CD4-positive, alpha-beta T cell treated with Interleukin-15 for 1 hour (primary cell): ENCODE results near the gene EPS15.
"Not testable (repeated sequence)": the region's sequence is repeated elsewhere in the genome, so short reads cannot be mapped to it uniquely, and the experiment has no call there.

Experiments used
- DNase-seq: peaks from one replicate; pipeline ENCODE4 v3.0.0-alpha.2; 2020

The EPS15 gene

GRCh38 chr1:51462289-51462688 lies 56.8 kb downstream of the EPS15 start:
- not testable (repeated sequence) for DNase-seq

DNA sequence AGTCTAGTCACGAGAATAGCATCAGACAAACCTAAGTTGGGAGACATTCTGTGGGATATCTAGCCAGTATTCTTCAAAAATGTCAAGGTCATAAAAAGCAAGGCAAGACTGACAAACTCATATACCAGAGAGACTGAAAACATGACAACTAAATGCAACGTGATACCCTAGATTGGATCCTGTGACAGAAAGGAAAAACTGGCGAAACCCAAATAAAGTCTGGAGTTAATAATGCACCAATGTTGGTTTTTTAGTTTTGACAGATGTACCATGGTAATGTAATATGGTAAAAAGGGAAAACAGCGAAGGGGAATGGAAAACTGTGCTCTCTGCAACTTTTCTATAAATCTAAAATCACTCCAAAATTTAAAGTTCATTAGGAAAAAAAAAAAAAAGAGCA lies 64.5 kb downstream of the EPS15 start:
- no peak for DNase-seq

DNA sequence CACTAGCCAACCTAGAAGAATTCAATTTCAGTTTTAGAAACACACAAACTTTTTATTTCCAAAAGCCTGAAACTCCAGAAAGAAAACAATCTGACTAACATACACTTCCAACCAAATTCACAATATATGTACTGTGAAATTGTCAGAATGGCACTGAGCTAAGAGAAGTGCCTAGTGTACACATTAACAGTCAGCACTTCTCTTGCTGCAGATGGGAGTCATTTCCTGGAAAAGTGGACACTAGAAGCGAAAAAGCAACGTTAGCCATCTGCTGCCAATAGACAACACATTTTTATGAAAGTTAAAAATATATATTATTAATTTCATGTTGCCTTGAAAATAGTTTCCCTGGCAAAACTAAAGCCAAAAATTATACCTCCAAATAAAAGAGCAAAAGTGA lies 66.1 kb downstream of the EPS15 start:
- DNase-seq = no peak

DNA sequence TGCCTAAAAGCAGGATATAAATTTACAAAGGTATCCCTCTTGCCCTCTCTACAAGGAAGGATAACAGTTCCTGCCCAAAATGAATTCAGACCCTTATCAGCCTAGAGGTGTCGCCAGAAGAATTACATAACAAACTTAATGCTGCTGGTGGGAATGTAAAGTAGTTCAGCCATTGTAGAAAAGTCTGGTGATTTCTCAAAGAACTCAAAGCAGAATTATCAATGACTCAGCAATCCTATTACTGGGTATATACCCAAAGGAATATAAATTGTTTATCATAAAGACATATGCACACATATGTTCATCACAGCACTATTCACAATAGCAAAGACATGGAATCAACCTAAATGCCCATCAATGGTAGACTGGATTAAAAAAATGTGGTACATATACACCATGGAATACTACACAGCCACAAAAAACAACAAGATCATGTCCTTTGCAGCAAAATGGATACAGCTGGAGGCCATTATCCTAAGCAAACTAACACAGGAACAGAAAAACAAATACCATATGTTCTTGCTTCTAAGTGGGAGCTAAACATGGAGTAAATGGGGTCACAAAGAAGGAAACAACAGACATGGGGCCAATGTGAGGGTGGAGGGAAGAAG lies 70.1 kb downstream of the EPS15 start:
- not testable (repeated sequence) for DNase-seq

GRCh38 chr1:51445351-51446090 lies 73.5 kb downstream of the EPS15 start:
- DNase-seq = no peak

- no peak for DNase-seq
Observed at GRCh38 chr1:51444534-51445192, 74.4 kb downstream of the EPS15 start.

- DNase-seq = no peak
Observed at GRCh38 chr1:51444096-51444495, 75.0 kb downstream of the EPS15 start.

DNA sequence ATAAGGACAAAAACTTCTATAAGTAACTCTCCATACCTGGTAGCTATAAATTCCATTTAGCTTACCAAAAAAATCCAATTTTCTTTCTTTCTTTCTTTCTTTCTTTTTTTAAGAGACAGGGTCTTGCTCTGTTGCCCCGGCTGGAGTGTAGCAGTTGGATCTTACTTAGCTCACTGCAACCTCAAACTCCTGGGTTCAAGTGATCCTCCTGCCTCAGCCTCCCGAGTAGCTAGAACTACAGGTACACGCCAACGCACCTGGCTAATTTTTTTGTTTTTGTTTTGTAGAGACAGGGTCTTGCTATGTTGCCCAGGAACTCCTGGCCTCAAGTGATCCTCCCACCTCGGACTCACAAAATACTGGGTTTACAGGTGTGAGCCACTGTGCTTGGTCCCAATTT lies 75.5 kb downstream of the EPS15 start:
- DNase-seq = no peak

DNA sequence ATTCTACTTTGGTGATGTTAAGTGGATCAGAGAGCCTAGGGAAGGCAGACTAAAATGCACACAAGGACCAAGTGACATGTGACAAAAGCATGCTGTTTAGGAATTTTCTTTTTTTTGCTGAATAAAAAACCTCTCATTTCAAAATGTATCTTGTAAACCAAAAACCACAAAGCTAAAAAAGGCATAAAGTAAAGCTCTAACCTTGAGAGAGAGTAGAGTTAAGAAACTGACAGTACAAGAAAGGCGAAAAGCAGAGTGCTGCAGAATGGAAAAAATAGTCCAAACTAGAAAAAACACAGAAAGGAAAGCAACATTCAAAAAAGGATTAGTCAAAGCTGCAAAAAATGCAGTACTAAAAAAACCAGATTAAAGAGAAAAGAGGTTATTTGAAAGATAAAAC lies 76.5 kb downstream of the EPS15 start:
- no peak for DNase-seq

- no peak for DNase-seq
Observed at GRCh38 chr1:51442198-51442597, 76.9 kb downstream of the EPS15 start.

DNA sequence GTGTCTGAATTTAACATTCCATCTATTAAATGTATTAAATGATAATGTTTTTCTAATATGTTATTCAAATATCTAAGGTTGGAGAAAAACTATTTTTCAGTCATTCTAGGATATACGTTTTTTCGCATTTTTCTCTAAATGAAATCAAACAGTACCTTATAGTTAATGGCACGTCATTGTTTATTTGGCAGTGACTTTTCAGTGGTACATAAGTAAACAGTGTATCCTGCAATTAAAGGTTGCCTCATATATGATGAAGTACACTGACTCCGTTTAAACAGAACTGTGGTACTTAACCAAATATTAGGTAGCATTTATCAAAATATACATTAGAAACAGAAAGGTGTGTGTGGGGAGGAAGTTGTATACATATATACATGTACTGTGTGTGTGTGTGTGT lies 79.2 kb downstream of the EPS15 start:
- DNase-seq = no peak

- no peak for DNase-seq
Observed at GRCh38 chr1:51439053-51439452, 80.0 kb downstream of the EPS15 start.

- not testable (repeated sequence) for DNase-seq
Observed at GRCh38 chr1:51437391-51437790, 81.7 kb downstream of the EPS15 start.

GRCh38 chr1:51435878-51436277 lies 83.2 kb downstream of the EPS15 start:
- no peak for DNase-seq

DNA sequence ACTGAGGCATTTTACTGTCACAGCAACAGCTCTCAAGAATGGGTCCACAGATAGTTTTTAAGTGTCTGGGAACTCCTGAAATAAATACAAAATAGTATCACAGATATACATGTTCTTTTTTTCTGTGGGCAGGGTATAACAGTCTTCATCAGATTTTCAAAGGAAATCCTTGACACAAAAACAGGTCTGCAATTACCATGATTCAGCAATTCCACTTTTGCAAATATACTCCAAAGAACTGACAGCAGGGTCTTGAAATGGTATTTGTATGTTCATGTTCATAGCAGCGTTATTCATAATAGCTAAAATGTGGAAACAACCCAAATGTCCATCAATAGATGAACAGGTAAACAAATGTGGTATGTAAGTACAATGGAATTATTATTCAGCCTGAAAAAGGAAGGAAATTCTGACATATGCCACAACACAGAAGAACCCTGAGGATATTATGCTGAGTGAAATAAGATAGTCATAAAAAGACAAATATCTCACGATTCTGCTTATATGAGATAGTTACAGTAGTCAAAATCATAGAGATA lies 85.0 kb downstream of the EPS15 start:
- no peak for DNase-seq

DNA sequence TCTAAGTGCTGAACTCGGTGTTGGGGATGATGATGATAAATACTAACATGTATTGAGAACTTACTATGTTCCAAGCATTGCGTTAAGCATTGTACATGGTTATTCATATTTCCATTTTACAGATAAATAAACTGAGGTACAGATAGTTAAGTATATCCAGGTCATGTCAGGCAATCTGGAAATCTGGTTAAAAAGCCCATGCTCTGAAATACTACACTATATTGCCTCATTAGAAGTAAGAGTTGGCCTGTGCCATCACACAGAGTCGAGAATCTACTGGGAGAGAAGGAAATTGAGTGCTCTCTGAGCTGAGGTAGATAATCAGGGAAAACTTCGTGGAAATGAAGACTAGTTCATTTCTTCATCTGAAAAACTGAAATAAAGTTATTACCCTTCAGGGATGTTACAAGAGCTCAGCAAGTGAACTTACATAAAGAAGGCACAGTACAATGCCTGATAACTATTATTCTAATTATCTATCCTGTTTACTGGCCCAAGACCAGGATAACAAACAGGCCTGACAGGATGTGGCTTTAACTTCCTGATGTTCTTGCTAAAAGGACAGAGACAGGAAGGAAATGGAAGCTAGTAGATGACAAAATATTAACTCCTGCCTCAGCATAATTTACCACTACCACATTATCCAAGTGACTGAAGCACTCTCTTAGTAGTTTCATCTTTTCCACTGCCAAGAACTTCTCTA lies 85.6 kb downstream of the EPS15 start:
- DNase-seq = no peak

- DNase-seq = no peak
Observed at GRCh38 chr1:51432146-51432545, 86.9 kb downstream of the EPS15 start.

DNA sequence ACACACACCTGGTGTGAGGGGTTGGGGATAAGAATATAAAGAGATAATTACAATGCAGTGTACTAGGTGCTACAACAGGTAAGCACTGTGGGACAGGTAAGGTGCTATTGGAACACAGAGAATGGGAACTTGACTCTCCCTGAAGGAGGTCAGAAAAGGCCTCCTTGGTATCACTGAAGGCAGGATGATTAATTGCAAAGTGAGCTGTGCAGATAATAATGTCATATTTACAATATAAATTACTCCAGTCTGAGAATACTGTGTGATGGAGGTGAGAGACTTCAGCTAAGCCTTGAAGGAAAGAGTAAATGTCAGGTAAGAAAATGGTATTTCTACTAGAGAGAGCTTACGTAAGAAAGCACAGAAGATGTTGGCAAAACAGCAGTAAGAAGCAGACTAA lies 91.6 kb downstream of the EPS15 start:
- no peak for DNase-seq

- no peak for DNase-seq
Observed at GRCh38 chr1:51425955-51426354, 93.1 kb downstream of the EPS15 start.

- DNase-seq = no peak
Observed at GRCh38 chr1:51425273-51425672, 93.8 kb downstream of the EPS15 start.

GRCh38 chr1:51423073-51423821 lies 95.8 kb downstream of the EPS15 start:
- no peak for DNase-seq

DNA sequence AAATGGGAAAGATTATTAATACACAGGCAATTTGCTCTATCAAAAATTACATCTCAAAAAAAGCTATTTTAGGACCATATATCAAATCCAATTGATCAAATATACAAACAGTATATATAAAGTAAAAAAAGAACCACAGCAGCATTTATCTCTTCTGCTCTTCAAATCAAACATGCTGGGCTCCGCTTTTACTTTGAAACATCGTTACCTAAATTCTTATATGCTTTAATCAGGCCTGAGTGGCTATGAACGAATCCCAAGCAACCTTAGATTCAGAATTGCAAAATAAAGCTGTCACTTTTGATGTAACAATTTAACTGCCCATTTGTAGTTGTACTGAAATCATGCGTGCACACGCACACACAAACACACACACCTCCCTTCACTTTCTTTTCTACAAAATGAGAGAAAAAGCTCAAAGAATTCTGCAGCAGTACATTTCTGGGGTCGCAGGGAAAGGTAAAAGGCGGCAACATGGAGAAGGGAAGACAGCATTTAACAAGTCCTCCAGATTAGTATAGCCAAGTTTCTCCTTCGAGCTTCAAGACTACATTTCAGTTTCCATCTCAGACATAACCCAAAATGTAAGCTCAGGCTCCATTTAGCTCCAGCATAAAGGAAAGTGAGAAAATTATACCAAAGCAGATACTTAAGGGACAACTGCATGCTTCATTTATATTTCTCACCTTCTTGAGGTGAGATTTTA lies 96.5 kb downstream of the EPS15 start:
- DNase-seq = no peak
